ENCODE data around the gene FRMPD4. TPM values are rescaled to one million over a fixed set of nuclear protein-coding genes. Genes with fewer than 3 reads are reported as not detected.

FRMPD4 gene
- total RNA-seq, 1 experiment from 2014 or later = 0.24 TPM

- no peak overlapping the region for H2BK20ac ChIP-seq (ENCODE audit: low read depth, low read length, poor library complexity, severe bottlenecking)
- no peak overlapping the region for H2BK12ac ChIP-seq (ENCODE audit: insufficient read length, low read depth, low read length)
- no peak overlapping the region for H2BK15ac ChIP-seq (ENCODE audit: low read depth, low read length)
- Mint-ChIP-seq H3K9me3 (peaks cover 45 to 56% of the 10 kb centered on the region in 2 experiments), H3K36me3 (ENCODE audit: insufficient read depth in 1 of 3, low read depth in 3 of 3) (no peaks in the 10 kb centered on the region; a peak in 1 of 7 replicates), H3K4me1 (peaks cover 0 to 4% of the 10 kb centered on the region in 2 experiments; a peak in 1 of 4 replicates), H3K27ac (no peak overlapping the region), H3K27me3 (ENCODE audit: low read depth) (peaks cover 12% of the 10 kb centered on the region), H3K4me3 (no peak overlapping the region)
- H2AK5ac ChIP-seq (ENCODE audit: insufficient read length, low read length) = no peak overlapping the region
- no peak overlapping the region for H2BK120ac ChIP-seq (ENCODE audit: low read depth, low read length, poor library complexity, severe bottlenecking)
- H3T11ph ChIP-seq (ENCODE audit: low read length) = no peak overlapping the region
- H3K27me3 ChIP-seq (ENCODE audit: insufficient read depth, low read length) = no peaks in the 10 kb centered on the region
- H3K56ac ChIP-seq (ENCODE audit: insufficient read length, low read depth, low read length) = no peak overlapping the region
- no peak overlapping the region for H4K8ac ChIP-seq (replicated peaks; ENCODE audit: insufficient read length, low read depth, low read length)
- H4K91ac ChIP-seq (ENCODE audit: insufficient read length, low read depth, low read length) = no peak overlapping the region
- no peaks in the 10 kb centered on the region for H3K23me2 ChIP-seq (ENCODE audit: insufficient read length, low read depth, low read length, poor library complexity, severe bottlenecking)
- no peaks in the 10 kb centered on the region for H3K79me1 ChIP-seq (ENCODE audit: insufficient read depth, low read depth, low read length, poor library complexity, severe bottlenecking)
- H4K20me1 ChIP-seq (ENCODE audit: control insufficient read depth, insufficient read depth, insufficient read length) = no peaks in the 10 kb centered on the region
- H3K9me3 ChIP-seq (ENCODE audit: control insufficient read depth, low read depth, low read length) = no peaks in the 10 kb centered on the region
- no peaks in the 10 kb centered on the region for H3K4me1 ChIP-seq (ENCODE audit: insufficient read depth, low read length)
- H3K27ac ChIP-seq (ENCODE audit: insufficient read length, low read depth, low read length) = no peak overlapping the region
- H3K4ac ChIP-seq (ENCODE audit: low read depth, low read length) = no peak overlapping the region
- no peak overlapping the region for H3K23ac ChIP-seq (ENCODE audit: insufficient read length, low read depth, low read length)
- no peaks in the 10 kb centered on the region for H3K79me2 ChIP-seq (ENCODE audit: insufficient read depth, low read length)
- no peak overlapping the region for H4K5ac ChIP-seq (ENCODE audit: insufficient read length, low read depth, low read length)
- no peak overlapping the region for H3K14ac ChIP-seq (ENCODE audit: insufficient read depth, low read length)
- no peak overlapping the region for H3K4me2 ChIP-seq (ENCODE audit: insufficient read depth, insufficient read length, low read length)
- no peak overlapping the region for H3K18ac ChIP-seq (ENCODE audit: insufficient read length, low read depth, low read length)
- no peak overlapping the region for H2BK5ac ChIP-seq (ENCODE audit: insufficient read length, low read length)
- no CpG with 5 or more reads among the region's 5 CpGs for WGBS (ENCODE audit: extremely low coverage, insufficient read length, low lambda C conversion rate)
- no peak overlapping the region for H2AFZ ChIP-seq (ENCODE audit: low read length)
- no peak overlapping the region for H3K9ac ChIP-seq (ENCODE audit: extremely low read depth, insufficient read length, low read length)
- DNase-seq = no peak
- TF ChIP-seq CTCF (conservative IDR thresholded peaks at IDR 0.05) = no peak
These were observed 214.6 kb downstream of the FRMPD4 start for GRCh38 chrX:12352922-12353321.

Data from H9 (cell line).